ENCODE results near the gene DMAC2.

DNA sequence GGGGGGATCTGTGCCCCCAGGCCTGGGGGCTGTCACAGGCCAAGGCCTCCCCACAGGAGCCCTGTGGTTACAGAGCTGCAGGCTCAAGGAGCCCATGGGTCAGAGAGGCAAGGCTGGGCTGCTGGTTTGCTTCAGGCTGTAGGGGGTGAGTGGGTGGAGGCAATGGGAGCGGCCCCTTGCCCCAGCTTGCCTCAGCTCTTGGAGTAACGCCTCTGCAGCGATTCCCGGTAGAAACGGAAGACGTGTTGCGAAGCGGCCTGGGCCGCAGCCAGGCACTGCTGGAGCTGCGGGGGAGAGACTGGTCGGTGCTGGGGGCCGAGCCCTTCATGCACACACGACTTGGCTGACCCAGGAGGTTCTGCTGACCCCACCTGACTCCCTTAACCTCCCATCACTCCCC, 53.3 kb downstream of the DMAC2 start:
- TF ChIP-seq, protein P1, sequence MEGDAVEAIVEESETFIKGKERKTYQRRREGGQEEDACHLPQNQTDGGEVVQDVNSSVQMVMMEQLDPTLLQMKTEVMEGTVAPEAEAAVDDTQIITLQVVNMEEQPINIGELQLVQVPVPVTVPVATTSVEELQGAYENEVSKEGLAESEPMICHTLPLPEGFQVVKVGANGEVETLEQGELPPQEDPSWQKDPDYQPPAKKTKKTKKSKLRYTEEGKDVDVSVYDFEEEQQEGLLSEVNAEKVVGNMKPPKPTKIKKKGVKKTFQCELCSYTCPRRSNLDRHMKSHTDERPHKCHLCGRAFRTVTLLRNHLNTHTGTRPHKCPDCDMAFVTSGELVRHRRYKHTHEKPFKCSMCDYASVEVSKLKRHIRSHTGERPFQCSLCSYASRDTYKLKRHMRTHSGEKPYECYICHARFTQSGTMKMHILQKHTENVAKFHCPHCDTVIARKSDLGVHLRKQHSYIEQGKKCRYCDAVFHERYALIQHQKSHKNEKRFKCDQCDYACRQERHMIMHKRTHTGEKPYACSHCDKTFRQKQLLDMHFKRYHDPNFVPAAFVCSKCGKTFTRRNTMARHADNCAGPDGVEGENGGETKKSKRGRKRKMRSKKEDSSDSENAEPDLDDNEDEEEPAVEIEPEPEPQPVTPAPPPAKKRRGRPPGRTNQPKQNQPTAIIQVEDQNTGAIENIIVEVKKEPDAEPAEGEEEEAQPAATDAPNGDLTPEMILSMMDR (IDR thresholded peaks at IDR 0.05): no peak
- no peak for TF ChIP-seq POLR2A (IDR thresholded peaks at IDR 0.05)
- TF ChIP-seq EP300 (IDR thresholded peaks at IDR 0.05): no peak
